PC-9 (cell line): ENCODE results near the gene TTC28. TPM values are rescaled to one million over a fixed set of nuclear protein-coding genes. Genes with fewer than 3 reads are reported as not detected.

Experiments used
- BruUV-seq: library from RNA; stranded (reverse); fragments of 400-500 nt; replicated peaks from 2 replicates; lab custom pipeline; 2021; lab: Mats Ljungman, UMichigan
- CTCF ChIA-PET: fragments of 300-600 bp; sonication (Branson Sonifier 250); formaldehyde crosslinking; loops from one replicate; lab custom pipeline; 2022; ENCODE audit warnings: antibody characterized with exemption; lab: Charles Lee
- POLR2A ChIA-PET: fragments of 300-600 bp; sonication (Branson Sonifier 250); formaldehyde crosslinking; loops from one replicate; lab custom pipeline; 2022; ENCODE audit warnings: antibody characterized with exemption; ENCODE audit not compliant: unreplicated experiment; lab: Charles Lee
- DNase-seq, 2 experiments: peaks; one replicate each; pipeline versions ENCODE4 v3.0.0 to v3.0.0-alpha.2; 2015 to 2022; ENCODE audit warnings: mixed read lengths in 1 of 2
- H2AFZ ChIP-seq: fragments of 200-600 bp; sonication (generic); 2 replicates; pipeline ENCODE4 v1.8.1; 2017; ENCODE audit warnings: antibody characterized with exemption
- H3F3A ChIP-seq: fragments of 200-600 bp; sonication (generic); 2 replicates; pipeline ENCODE4 v1.8.1; 2017; ENCODE audit warnings: antibody characterized with exemption, mild to moderate bottlenecking, low read depth; ENCODE audit not compliant: insufficient read depth
- H3K27ac ChIP-seq: fragments of 200-600 bp; sonication (generic); 2 replicates; pipeline ENCODE4 v1.6.1; 2016; ENCODE audit warnings: mixed run types
- H3K27me3 ChIP-seq: fragments of 200-600 bp; sonication (generic); 2 replicates; pipeline ENCODE4 v1.6.1; 2016; ENCODE audit warnings: low read depth, mixed run types; ENCODE audit not compliant: insufficient read depth
- H3K36me3 ChIP-seq: fragments of 200-600 bp; sonication (generic); 2 replicates; pipeline ENCODE4 v1.6.1; 2016; ENCODE audit warnings: low read depth, mixed run types
- H3K4me1 ChIP-seq: fragments of 200-600 bp; sonication (generic); replicated peaks from 2 replicates; pipeline ENCODE4 v1.6.1; 2016; ENCODE audit warnings: mixed run types; ENCODE audit not compliant: insufficient read depth
- H3K4me2 ChIP-seq: fragments of 200-600 bp; sonication (generic); 2 replicates; pipeline ENCODE4 v1.6.1; 2017; ENCODE audit warnings: mixed run types
- H3K4me3 ChIP-seq: fragments of 200-600 bp; sonication (generic); 2 replicates; pipeline ENCODE4 v1.6.1; 2016; ENCODE audit warnings: mixed run types
- H3K79me2 ChIP-seq: fragments of 200-600 bp; sonication (generic); 2 replicates; pipeline ENCODE4 v1.6.1; 2017; ENCODE audit warnings: low read depth, mixed run types
- H3K9me2 ChIP-seq: fragments of 200-600 bp; sonication (generic); 2 replicates; pipeline ENCODE4 v1.8.1; 2017; ENCODE audit warnings: mild to moderate bottlenecking; ENCODE audit not compliant: insufficient read depth
- H3K9me3 ChIP-seq: fragments of 200-600 bp; sonication (generic); 2 replicates; pipeline ENCODE4 v1.8.1; 2016; ENCODE audit warnings: low read depth; ENCODE audit not compliant: insufficient read depth
- H4K20me1 ChIP-seq: fragments of 200-600 bp; sonication (generic); 2 replicates; pipeline ENCODE4 v1.8.1; 2017; ENCODE audit not compliant: insufficient read depth
- CTCF ChIP-seq: fragments of 200-600 bp; sonication (generic); conservative IDR thresholded peaks from 2 replicates; pipeline ENCODE4 v1.6.1; 2017; ENCODE audit warnings: mixed run types, antibody characterized with exemption, mild to moderate bottlenecking, moderate library complexity
- EZH2 ChIP-seq: fragments of 200-600 bp; sonication (generic); IDR thresholded peaks from 2 replicates; pipeline ENCODE4 v1.8.0; 2017; ENCODE audit warnings: antibody characterized with exemption, low read depth
- intact Hi-C: fragments of 100-400 bp; cut with micrococcal nuclease; formaldehyde crosslinking; loops from one replicate; pipeline ENCODE4 v1.10.0; 2022; ENCODE audit not compliant: unreplicated experiment
- total RNA-seq: library from RNA; stranded (reverse); gene quantifications from 2 replicates; pipeline ENCODE4 v1.2.3, GENCODE V29; 2021

Gene TTC28
- total RNA-seq, 1 experiment from 2014 or later: 6.7 TPM

GRCh38 chr22:28506150-28506535, 173.5 kb downstream of the TTC28 start:
- no TSS peak for BruUV-seq

GRCh38 chr22:28505416-28506149, 174.1 kb downstream of the TTC28 start:
- Histone ChIP-seq H3K9me3 (no peaks in the 10 kb centered on the region), H2AFZ (no peak overlapping the region), H3K4me2 (no peak overlapping the region), H3F3A (no peaks in the 10 kb centered on the region), H4K20me1 (no peaks in the 10 kb centered on the region), H3K27ac (no peak overlapping the region), H3K36me3 (no peaks in the 10 kb centered on the region), H3K9me2 (no peaks in the 10 kb centered on the region), H3K27me3 (no peaks in the 10 kb centered on the region), H3K4me3 (no peak overlapping the region), H3K4me1 (no peaks in the 10 kb centered on the region), H3K79me2 (no peaks in the 10 kb centered on the region)
- intact Hi-C loops: no loop called here
- no peak for DNase-seq
- TF ChIP-seq EZH2 (no peak), CTCF (no peak)
- BruUV-seq: no TSS peak
- ChIA-PET CTCF (no interaction called here), POLR2A (no interaction called here)

More at GRCh38 chr22:28506150-28506535, 173.5 kb downstream of the TTC28 start:
- ChIA-PET POLR2A (no interaction called here), CTCF (no interaction called here)
- H3K9me2 ChIP-seq: no peaks in the 10 kb centered on the region
- H3K79me2 ChIP-seq: no peaks in the 10 kb centered on the region
- no peak overlapping the region for H2AFZ ChIP-seq
- H3K4me1 ChIP-seq: no peaks in the 10 kb centered on the region
- intact Hi-C loops: no loop called here
- H3F3A ChIP-seq: no peaks in the 10 kb centered on the region
- DNase-seq: no peak
- no peak overlapping the region for H3K27ac ChIP-seq
- no peaks in the 10 kb centered on the region for H3K9me3 ChIP-seq
- TF ChIP-seq EZH2: no peak
- H3K4me3 ChIP-seq: no peak overlapping the region
- H4K20me1 ChIP-seq: no peaks in the 10 kb centered on the region
- no peaks in the 10 kb centered on the region for H3K27me3 ChIP-seq
- no peak overlapping the region for H3K4me2 ChIP-seq
- H3K36me3 ChIP-seq: no peaks in the 10 kb centered on the region

- no peak for TF ChIP-seq EZH2
- no peak for TF ChIP-seq CTCF
- no peak overlapping the region for H2AFZ ChIP-seq
- intact Hi-C loops: no loop called here
- no peaks in the 10 kb centered on the region for H3K9me2 ChIP-seq
- BruUV-seq: no TSS peak
- H3K4me1 ChIP-seq: no peaks in the 10 kb centered on the region
- H3K9me3 ChIP-seq: no peaks in the 10 kb centered on the region
- H3K36me3 ChIP-seq: no peaks in the 10 kb centered on the region
- H3K27me3 ChIP-seq: no peaks in the 10 kb centered on the region
- H3F3A ChIP-seq: no peaks in the 10 kb centered on the region
- no peak overlapping the region for H3K4me2 ChIP-seq
- DNase-seq: no peak
- no peak overlapping the region for H3K27ac ChIP-seq
- no peak overlapping the region for H3K4me3 ChIP-seq
- no peaks in the 10 kb centered on the region for H3K79me2 ChIP-seq
- H4K20me1 ChIP-seq: no peaks in the 10 kb centered on the region
- POLR2A ChIA-PET: no interaction called here
- CTCF ChIA-PET: no interaction called here
Measured at GRCh38 chr22:28500006-28500405, 179.6 kb downstream of the TTC28 start.

- no peak overlapping the region for H3K4me3 ChIP-seq
- no peaks in the 10 kb centered on the region for H3K9me2 ChIP-seq
- no TSS peak for BruUV-seq
- ChIA-PET CTCF (no interaction called here), POLR2A (no interaction called here)
- no peak overlapping the region for H3K4me2 ChIP-seq
- H3K36me3 ChIP-seq: no peaks in the 10 kb centered on the region
- no peaks in the 10 kb centered on the region for H3K4me1 ChIP-seq
- H3K27me3 ChIP-seq: no peaks in the 10 kb centered on the region
- H2AFZ ChIP-seq: no peak overlapping the region
- no peaks in the 10 kb centered on the region for H3K9me3 ChIP-seq
- H3K27ac ChIP-seq: no peak overlapping the region
- no peaks in the 10 kb centered on the region for H3F3A ChIP-seq
- no peak for DNase-seq
- intact Hi-C loops: no loop called here
- no peaks in the 10 kb centered on the region for H4K20me1 ChIP-seq
- no peak for TF ChIP-seq EZH2
- H3K79me2 ChIP-seq: no peaks in the 10 kb centered on the region
Measured at GRCh38 chr22:28498044-28498443, 181.6 kb downstream of the TTC28 start.
